ENCODE results near the gene NEK3.
"Not testable (repeated sequence)": the region's sequence is repeated elsewhere in the genome, so short reads cannot be mapped to it uniquely, and the experiment has no call there.

Gene NEK3

GRCh38 chr13:52170828-52171391 lies 11.5 kb upstream of the NEK3 start:
- not testable (repeated sequence) for DNase-seq (ENCODE audit: low spot score)

GRCh38 chr13:52169839-52170238 lies 10.4 kb upstream of the NEK3 start:
- DNase-seq (ENCODE audit: low spot score) = no peak

GRCh38 chr13:52165411-52165810 lies 6.0 kb upstream of the NEK3 start:
- DNase-seq (ENCODE audit: low spot score) = no peak

- no peak for DNase-seq (ENCODE audit: low spot score)
These were observed 5.6 kb upstream of the NEK3 start for GRCh38 chr13:52164989-52165388.

GRCh38 chr13:52163878-52164277 lies 4.5 kb upstream of the NEK3 start:
- DNase-seq (ENCODE audit: low spot score) = not testable (repeated sequence)

- DNase-seq (ENCODE audit: low spot score) = no peak
These were observed 3.1 kb upstream of the NEK3 start for GRCh38 chr13:52162279-52163101.

- no peak for DNase-seq (ENCODE audit: low spot score)
These were observed 1.8 kb upstream of the NEK3 start for GRCh38 chr13:52161181-52161646.

GRCh38 chr13:52160506-52160905 lies 1.1 kb upstream of the NEK3 start:
- no peak for DNase-seq (ENCODE audit: low spot score)

- DNase-seq (ENCODE audit: low spot score) = no peak
These were observed 656 bp upstream of the NEK3 start for GRCh38 chr13:52160053-52160452.

- peak; percentile 11 for DNase-seq (ENCODE audit: low spot score)
These were observed 703 bp downstream of the NEK3 start for GRCh38 chr13:52158629-52159158.

GRCh38 chr13:52156724-52157261 lies 2.6 kb downstream of the NEK3 start:
- no peak for DNase-seq (ENCODE audit: low spot score)

GRCh38 chr13:52155177-52155576 lies 4.2 kb downstream of the NEK3 start:
- no peak for DNase-seq (ENCODE audit: low spot score)

- DNase-seq (ENCODE audit: low spot score) = no peak
These were observed 12.2 kb downstream of the NEK3 start for GRCh38 chr13:52147225-52147624.

- DNase-seq (ENCODE audit: low spot score) = no peak
These were observed 18.1 kb downstream of the NEK3 start for GRCh38 chr13:52141299-52141698.

GRCh38 chr13:52137489-52137888 lies 21.9 kb downstream of the NEK3 start:
- no peak for DNase-seq (ENCODE audit: low spot score)

- DNase-seq (ENCODE audit: low spot score) = no peak
These were observed 22.6 kb downstream of the NEK3 start for GRCh38 chr13:52136763-52137162.

- no peak for DNase-seq (ENCODE audit: low spot score)
These were observed 28.8 kb downstream of the NEK3 start for GRCh38 chr13:52130641-52131040.

GRCh38 chr13:52128714-52129700 lies 30.4 kb downstream of the NEK3 start, which contains the start of gene NEK5:
NEK5 (minus strand) TSS chr13:52129073; CDS start chr13:52127482, 1,591 bp downstream.
- peak; percentile 63 for DNase-seq (ENCODE audit: low spot score)

GRCh38 chr13:52127783-52128702 lies 31.4 kb downstream of the NEK3 start:
- peak; percentile 70 for DNase-seq (ENCODE audit: low spot score)

- peak; percentile 7 for DNase-seq (ENCODE audit: low spot score)
These were observed 32.0 kb downstream of the NEK3 start for GRCh38 chr13:52127378-52127777.
